IPS-20b (cell line): ENCODE data around the gene FLNA.
"Not testable (repeated sequence)": the region's sequence is repeated elsewhere in the genome, so short reads cannot be mapped to it uniquely, and the experiment has no call there.

Experiments used
- H3K27ac ChIP-seq: one replicate; pipeline ENCODE4 v1.5.1; 2013; ENCODE audit warnings: low read length
- H3K27me3 ChIP-seq: 2 replicates; pipeline ENCODE4 v1.6.1; 2013; ENCODE audit warnings: mild to moderate bottlenecking, low read length, inconsistent platforms; ENCODE audit not compliant: insufficient read depth
- H3K36me3 ChIP-seq: 2 replicates; pipeline ENCODE4 v1.6.1; 2013; ENCODE audit warnings: low read depth, mild to moderate bottlenecking, inconsistent platforms, low read length, moderate library complexity; ENCODE audit not compliant: insufficient read depth
- H3K4me1 ChIP-seq: 2 replicates; pipeline ENCODE4 v1.6.1; 2013; ENCODE audit warnings: mild to moderate bottlenecking, control low read depth, inconsistent platforms, low read length, moderate library complexity; ENCODE audit not compliant: insufficient read depth
- H3K4me3 ChIP-seq: 2 replicates; pipeline ENCODE4 v1.5.1; 2013; ENCODE audit warnings: mild to moderate bottlenecking, low read length, inconsistent platforms
- H3K9ac ChIP-seq: 2 replicates; pipeline ENCODE4 v1.6.1; 2013; ENCODE audit warnings: low read depth, mild to moderate bottlenecking, inconsistent platforms, low read length, moderate library complexity
- H3K9me3 ChIP-seq: 2 replicates; pipeline ENCODE4 v1.6.1; 2013; ENCODE audit warnings: mild to moderate bottlenecking, low read depth, low read length, inconsistent platforms; ENCODE audit not compliant: insufficient read depth

The FLNA gene

GRCh38 chrX:154397888-154398667 lies 23.6 kb upstream of the FLNA start, which contains the start of gene RPL10:
RPL10 (plus strand) TSS chrX:154398377; CDS start chrX:154398520, 143 bp downstream.
- no peaks in the 10 kb centered on the region for H3K9me3 ChIP-seq
- H3K36me3 ChIP-seq = peaks cover 28% of the 10 kb centered on the region
- H3K9ac ChIP-seq = peak within 1 kb of the TSS; percentile 99
- H3K27me3 ChIP-seq = no peaks in the 10 kb centered on the region
- H3K27ac ChIP-seq = peak within 1 kb of the TSS; percentile 91
- peak within 1 kb of the TSS; percentile 92 for H3K4me3 ChIP-seq
- no peaks in the 10 kb centered on the region; the same call in 1 of the 2 replicates for H3K4me1 ChIP-seq

DNA sequence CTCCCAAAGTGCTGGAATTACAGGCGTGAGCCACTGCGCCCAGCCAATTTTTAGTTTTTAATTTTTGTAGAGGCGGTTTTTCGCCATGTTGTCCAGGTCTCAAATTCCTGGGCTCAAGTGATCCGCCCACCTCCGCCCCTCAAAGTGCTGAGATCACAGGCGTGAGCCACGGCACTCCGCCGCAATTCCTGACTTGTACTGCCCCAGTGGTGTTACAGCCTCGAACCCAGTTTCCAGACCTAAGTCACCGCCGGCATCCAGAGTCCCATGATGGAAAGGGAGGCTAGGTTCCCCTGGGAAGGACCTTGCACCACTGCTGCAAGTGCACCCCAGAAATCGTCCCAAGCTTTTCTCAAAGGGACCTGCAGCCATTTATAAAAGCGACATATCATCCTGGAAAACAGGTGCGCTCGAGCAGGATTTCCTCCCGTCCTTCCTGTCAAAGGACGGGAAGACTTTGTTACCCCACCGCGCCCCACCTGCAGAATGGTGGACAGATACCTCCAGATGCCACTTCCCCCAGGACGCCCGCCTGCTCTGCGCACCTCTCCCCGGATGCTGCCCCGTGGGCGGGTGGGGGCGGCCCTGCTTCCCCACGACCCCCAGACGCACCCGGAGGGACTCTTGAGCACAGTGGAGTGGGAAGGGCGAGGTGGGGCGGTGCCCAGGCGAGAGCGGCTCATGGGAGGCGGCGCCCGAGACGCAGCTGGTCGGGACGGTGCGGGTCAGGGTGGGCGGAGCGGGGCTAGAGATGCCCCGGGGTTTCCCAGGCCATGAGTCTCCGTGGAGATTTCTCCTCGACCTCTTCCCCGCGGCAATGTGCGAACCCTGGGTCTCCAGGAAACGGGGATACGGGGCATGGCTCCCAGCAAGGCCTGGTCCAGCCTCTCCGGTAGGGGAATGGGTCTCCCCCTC lies 22.8 kb upstream of the FLNA start:
- Histone ChIP-seq H3K9ac (peak overlapping the region; percentile 99), H3K9me3 (no peaks in the 10 kb centered on the region), H3K4me1 (no peaks in the 10 kb centered on the region; the same call in 1 of the 2 replicates), H3K4me3 (peak overlapping the region; percentile 92), H3K27me3 (no peaks in the 10 kb centered on the region), H3K27ac (peak overlapping the region; percentile 84), H3K36me3 (peaks cover 28% of the 10 kb centered on the region)

DNA sequence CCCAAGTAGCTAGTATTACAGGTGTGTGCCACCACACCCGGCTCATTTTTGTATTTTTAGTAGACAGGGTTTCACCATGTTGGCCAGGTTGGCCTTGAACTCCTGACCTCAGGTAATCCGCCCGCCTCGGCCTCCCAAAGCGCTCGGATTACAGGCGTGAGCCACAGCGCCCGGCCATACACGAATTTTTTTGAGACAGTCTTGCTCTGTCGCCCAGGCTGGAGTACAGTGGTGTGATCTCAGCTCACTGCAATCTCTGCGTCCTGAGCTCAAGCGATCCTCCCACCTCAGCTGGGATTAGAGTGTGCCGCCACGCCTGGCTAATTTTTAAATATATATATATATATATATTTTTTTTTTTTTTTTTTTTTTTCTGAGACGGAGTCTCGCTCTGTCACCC lies 21.9 kb upstream of the FLNA start:
- not testable (repeated sequence) for H3K4me1 ChIP-seq, H3K9me3 ChIP-seq, H3K27me3 ChIP-seq, H3K27ac ChIP-seq, H3K4me3 ChIP-seq, H3K9ac ChIP-seq
- peaks cover 28% of the 10 kb centered on the region for H3K36me3 ChIP-seq

DNA sequence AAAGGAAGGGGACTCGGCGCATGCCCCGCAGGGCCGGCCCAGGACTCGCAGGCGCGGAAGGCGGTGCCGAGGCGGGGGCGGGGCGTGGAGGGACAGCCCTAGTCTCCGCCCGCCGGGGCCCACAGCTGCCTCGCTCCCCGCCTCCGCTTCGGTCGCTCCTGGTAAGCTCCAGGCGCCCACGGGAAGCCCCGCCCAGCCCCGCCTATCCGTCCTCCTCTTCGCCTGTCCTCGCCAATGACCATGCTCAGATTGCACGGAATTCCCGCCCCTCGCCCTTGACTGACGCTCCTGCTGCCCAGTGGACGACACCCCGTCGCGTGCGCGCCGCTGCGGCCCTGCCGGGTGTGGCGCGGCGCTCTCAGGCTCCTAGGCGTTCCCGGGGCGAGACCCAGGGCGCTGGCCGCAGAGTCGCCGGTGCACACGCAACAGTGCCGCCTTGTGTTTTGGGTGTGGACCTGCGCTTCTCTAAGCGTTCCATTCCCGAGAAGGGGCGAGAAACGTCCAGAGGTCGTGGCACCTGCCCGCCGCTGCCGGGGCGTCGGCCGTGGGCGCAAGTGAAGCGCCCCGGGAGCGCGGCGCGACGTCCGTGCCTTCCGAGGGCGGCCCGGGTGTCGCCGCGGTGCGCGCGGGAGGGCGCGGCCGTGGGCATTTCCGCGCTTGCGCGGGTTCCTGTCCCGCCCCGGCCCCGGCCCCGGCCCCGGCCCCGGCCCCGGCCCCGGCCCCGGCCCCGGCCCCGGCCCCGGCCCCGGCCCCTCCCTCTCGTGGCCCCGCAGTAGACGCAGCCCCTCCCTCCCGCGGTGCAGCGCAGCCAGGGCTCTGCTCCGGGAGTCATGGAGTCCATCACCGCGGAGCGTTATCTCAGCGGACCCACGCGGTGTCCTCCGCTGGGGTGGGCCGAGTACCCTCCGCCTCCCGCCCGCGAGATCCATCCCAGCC lies 15.6 kb upstream of the FLNA start:
- H3K27me3 ChIP-seq, H3K4me1 ChIP-seq, H3K36me3 ChIP-seq, H3K4me3 ChIP-seq, H3K9me3 ChIP-seq, H3K27ac ChIP-seq, H3K9ac ChIP-seq: not testable (repeated sequence)

- H3K4me3 ChIP-seq, H3K27ac ChIP-seq, H3K4me1 ChIP-seq, H3K36me3 ChIP-seq, H3K9ac ChIP-seq, H3K9me3 ChIP-seq, H3K27me3 ChIP-seq: not testable (repeated sequence)
Observed at GRCh38 chrX:154388649-154389048, 14.2 kb upstream of the FLNA start.

GRCh38 chrX:154388094-154388493 lies 13.7 kb upstream of the FLNA start:
- H3K9me3 ChIP-seq = not testable (repeated sequence)

GRCh38 chrX:154384284-154384892 lies 10.0 kb upstream of the FLNA start:
- Histone ChIP-seq H3K4me1 (peaks cover 10% of the 10 kb centered on the region), H3K27ac (no peak overlapping the region), H3K9me3 (no peaks in the 10 kb centered on the region), H3K36me3 (peaks cover 7% of the 10 kb centered on the region; the same call in 1 of the 2 replicates), H3K9ac (no peak overlapping the region), H3K27me3 (no peaks in the 10 kb centered on the region), H3K4me3 (no peak overlapping the region)

More at GRCh38 chrX:154388094-154388493, 13.7 kb upstream of the FLNA start:
- not testable (repeated sequence) for H3K36me3 ChIP-seq, H3K4me3 ChIP-seq, H3K9ac ChIP-seq, H3K4me1 ChIP-seq, H3K27me3 ChIP-seq, H3K27ac ChIP-seq

DNA sequence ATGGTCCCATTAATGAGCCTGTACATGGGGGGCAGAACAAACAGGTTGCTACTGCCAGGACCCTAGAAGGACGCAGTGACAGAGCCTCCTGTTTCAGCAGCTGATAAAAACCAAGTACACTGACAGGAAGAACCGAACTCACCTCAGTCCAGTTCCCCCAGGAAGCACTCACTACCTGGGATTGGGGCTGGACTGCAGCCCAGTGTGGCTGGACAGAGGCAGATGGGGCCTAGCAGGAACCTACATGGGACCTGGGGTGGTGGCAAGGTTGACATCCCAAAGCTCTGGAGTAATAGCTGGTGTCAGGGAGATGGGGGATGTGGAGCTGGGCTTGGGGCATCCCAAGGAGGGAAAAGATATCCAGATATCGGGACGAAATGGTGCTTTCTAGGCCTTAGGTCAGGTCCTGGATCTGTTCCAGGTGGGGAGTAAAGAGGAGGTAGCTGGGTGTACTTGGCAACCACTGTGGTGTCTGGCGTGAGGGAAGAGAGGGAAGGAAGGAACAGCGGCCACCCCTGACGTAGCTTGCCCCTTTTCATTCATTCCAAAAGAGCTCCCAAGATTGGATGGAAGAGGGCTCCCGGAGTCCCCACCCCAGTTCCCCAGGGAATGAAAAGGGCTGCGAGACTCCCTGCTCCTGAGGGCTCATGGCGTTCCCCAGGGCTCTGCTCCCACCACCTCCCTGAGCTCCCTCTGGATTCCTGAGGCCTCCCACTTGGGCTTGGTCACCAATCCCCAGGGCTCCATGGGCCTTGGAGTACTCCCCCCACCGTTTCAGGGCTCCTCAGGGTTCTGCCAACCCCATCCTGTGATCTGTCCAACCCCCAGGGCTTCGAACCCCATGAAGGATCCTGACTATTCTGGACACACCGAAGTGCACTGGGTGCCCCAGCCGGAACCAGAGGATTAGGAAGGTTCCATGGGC lies 9.2 kb upstream of the FLNA start:
- no peak overlapping the region for H3K9ac ChIP-seq
- H3K27ac ChIP-seq = no peak overlapping the region
- no peaks in the 10 kb centered on the region for H3K27me3 ChIP-seq
- peaks cover 7% of the 10 kb centered on the region; the same call in 1 of the 2 replicates for H3K36me3 ChIP-seq
- H3K4me3 ChIP-seq = no peak overlapping the region
- H3K9me3 ChIP-seq = no peaks in the 10 kb centered on the region
- peaks cover 10% of the 10 kb centered on the region for H3K4me1 ChIP-seq

- no peaks in the 10 kb centered on the region for H3K27me3 ChIP-seq
- no peak overlapping the region for H3K9ac ChIP-seq
- H3K9me3 ChIP-seq = no peaks in the 10 kb centered on the region
- H3K4me1 ChIP-seq = peaks cover 10% of the 10 kb centered on the region
- H3K36me3 ChIP-seq = peaks cover 7% of the 10 kb centered on the region; the same call in 1 of the 2 replicates
- H3K4me3 ChIP-seq = no peak overlapping the region
- no peak overlapping the region for H3K27ac ChIP-seq
Observed at GRCh38 chrX:154382483-154383069, 8.1 kb upstream of the FLNA start.

- H3K36me3 ChIP-seq = peaks cover 7% of the 10 kb centered on the region; the same call in 1 of the 2 replicates
- H3K4me1 ChIP-seq = peaks cover 10% of the 10 kb centered on the region
- H3K9me3 ChIP-seq = no peaks in the 10 kb centered on the region
- peak overlapping the region; percentile 87 for H3K27ac ChIP-seq
- H3K9ac ChIP-seq = peak overlapping the region; percentile 84
- H3K4me3 ChIP-seq = peak overlapping the region; percentile 58
- no peaks in the 10 kb centered on the region; the same call in 1 of the 2 replicates for H3K27me3 ChIP-seq
Observed at GRCh38 chrX:154381271-154381670, 6.8 kb upstream of the FLNA start.
